GM06990 (cell line): ENCODE results near the gene LMBR1.

Experiments used
- DNase-seq: peaks from one replicate; pipeline ENCODE4 v3.0.0-alpha.2; 2011; ENCODE audit not compliant: insufficient read length; ENCODE audit errors: extremely low read depth
- H3K27me3 ChIP-seq: replicated peaks from 2 replicates; pipeline ENCODE4 v1.6.0; 2011; ENCODE audit warnings: low read length; ENCODE audit not compliant: control insufficient read depth, insufficient read depth
- H3K36me3 ChIP-seq: 2 replicates; pipeline ENCODE4 v1.5.1; 2011; ENCODE audit warnings: low read length; ENCODE audit not compliant: control insufficient read depth, insufficient read depth
- H3K4me3 ChIP-seq: replicated peaks from 2 replicates; pipeline ENCODE4 v1.5.1; 2011; ENCODE audit warnings: low read depth, mild to moderate bottlenecking, control low read depth, low read length
- TF ChIP-seq, protein P1 (sequence below): IDR thresholded peaks from 2 replicates; pipeline ENCODE4 v1.5.1; 2011; ENCODE audit warnings: low read length, control low read depth, mild to moderate bottlenecking, inconsistent platforms; ENCODE audit not compliant: insufficient read depth, poor library complexity, severe bottlenecking

LMBR1 gene

DNA sequence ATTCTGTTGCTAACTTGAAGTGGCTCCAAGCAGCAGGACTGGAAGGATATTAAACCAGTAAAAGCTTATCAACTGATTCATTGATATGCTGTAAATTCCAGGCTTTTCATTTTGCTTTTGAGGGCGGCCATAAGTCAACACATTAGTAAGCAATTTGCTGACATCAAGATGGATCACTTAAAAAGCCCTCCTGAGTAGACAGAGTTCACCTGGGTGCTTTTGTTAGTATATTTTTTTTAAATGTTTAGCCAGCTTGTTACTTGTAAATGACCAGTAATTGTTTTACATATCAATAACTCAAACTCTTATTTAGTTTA, 225.9 kb downstream of the LMBR1 start:
- DNase-seq = no peak
- Histone ChIP-seq H3K27me3 (no peaks in the 10 kb centered on the region), H3K36me3 (no peaks in the 10 kb centered on the region; the same call in 1 of the 2 replicates), H3K4me3 (no peak overlapping the region)
- TF ChIP-seq, protein P1, sequence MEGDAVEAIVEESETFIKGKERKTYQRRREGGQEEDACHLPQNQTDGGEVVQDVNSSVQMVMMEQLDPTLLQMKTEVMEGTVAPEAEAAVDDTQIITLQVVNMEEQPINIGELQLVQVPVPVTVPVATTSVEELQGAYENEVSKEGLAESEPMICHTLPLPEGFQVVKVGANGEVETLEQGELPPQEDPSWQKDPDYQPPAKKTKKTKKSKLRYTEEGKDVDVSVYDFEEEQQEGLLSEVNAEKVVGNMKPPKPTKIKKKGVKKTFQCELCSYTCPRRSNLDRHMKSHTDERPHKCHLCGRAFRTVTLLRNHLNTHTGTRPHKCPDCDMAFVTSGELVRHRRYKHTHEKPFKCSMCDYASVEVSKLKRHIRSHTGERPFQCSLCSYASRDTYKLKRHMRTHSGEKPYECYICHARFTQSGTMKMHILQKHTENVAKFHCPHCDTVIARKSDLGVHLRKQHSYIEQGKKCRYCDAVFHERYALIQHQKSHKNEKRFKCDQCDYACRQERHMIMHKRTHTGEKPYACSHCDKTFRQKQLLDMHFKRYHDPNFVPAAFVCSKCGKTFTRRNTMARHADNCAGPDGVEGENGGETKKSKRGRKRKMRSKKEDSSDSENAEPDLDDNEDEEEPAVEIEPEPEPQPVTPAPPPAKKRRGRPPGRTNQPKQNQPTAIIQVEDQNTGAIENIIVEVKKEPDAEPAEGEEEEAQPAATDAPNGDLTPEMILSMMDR = no peak

DNA sequence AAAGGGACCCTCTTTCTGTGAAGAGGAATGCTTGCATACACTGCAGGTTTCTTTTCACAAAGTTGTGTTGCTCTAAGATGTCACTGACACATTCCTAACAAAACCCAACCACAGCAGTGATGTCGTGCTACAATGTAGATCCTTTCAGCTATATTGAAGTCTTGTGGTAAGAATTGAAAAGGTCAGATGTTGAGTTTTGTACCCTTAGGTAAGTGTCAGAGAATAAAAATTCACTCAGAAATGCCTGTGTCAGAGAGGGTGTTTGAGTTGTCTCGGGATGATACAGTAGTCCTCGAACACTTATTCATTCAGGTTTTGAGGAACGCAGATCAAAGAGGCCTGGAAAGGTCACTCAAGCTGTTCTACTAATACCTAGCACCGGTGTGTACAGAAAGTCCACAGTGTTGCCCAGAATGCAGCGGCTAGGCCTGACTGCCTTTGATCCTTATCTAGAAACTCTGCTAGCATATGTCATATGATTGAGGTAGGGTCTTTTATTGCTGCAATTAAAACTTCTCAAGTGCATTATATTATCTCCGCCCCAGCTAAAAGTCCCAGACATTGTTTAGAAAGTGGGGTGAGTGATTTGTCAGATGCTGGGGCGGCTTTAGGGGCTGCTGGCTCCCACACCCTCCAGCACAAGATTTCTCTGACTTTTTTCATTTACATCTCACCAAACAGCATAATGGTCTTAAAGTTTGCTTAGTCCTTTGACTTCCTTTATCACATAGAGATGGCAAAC, 226.4 kb downstream of the LMBR1 start:
- Histone ChIP-seq H3K27me3 (no peaks in the 10 kb centered on the region), H3K4me3 (no peak overlapping the region), H3K36me3 (no peaks in the 10 kb centered on the region; the same call in 1 of the 2 replicates)
- no peak for DNase-seq
- TF ChIP-seq, protein P1 = no peak

DNA sequence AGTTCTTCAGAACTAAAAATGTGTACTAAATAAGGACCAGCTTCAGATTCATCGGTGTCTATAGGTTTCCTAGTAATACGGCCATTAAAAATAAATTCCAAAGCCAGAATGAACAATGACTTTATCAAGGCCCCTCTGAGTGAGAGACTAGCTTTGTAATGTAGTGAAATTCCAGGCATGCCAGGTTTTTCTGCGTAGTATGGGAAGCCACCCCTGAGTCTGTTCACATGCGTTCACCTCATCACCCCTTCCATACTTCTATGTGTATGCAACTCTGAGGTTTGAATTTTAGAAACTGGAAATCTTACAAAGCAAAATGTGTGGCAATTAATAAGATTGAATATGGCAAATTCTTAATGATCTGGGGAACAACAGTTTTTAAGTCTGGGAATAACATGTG, 227.9 kb downstream of the LMBR1 start:
- TF ChIP-seq, protein P1 = no peak
- Histone ChIP-seq H3K4me3 (no peak overlapping the region), H3K36me3 (no peaks in the 10 kb centered on the region; the same call in 1 of the 2 replicates), H3K27me3 (no peaks in the 10 kb centered on the region)
- DNase-seq = no peak

DNA sequence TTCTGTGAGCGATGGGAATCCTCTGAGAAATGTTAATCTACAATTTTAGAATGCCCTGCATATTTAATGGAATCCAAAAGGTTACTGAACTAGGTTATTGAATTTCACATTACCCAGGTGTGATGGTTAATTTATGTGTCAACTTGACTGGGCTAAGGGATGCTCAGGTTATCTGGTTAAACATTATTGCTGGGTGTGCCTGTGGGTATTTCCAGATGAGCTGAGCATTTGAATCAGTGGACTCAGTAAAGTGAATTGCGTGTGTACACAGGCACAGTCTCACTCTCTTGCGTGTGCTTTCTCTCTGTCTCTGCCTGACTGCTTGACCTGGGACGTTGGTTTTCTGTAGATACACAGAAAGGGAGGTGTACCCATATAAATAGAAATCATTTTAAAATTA, 230.7 kb downstream of the LMBR1 start:
- TF ChIP-seq, protein P1 = no peak
- DNase-seq = no peak
- H3K4me3 ChIP-seq = no peak overlapping the region
- no peaks in the 10 kb centered on the region for H3K27me3 ChIP-seq
- H3K36me3 ChIP-seq = no peaks in the 10 kb centered on the region

DNA sequence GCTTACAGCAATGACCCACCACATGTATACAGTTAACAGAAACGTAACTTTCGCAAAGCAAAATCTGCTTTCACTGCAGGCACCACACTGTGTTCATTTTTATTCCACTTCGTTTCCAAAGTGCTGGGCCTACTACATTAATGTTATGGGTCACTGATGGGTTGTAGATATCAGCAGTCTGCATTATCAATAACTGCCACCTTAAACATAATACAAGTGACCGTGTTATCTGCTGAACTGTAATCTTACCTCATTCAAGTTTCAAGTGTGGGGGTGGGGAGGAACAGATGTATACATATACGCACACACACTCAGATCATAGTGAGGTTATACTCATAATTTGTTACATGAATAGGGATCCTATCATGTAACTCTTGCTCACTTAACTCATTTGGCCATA, 231.3 kb downstream of the LMBR1 start:
- H3K4me3 ChIP-seq = no peak overlapping the region
- TF ChIP-seq, protein P1 = no peak
- no peaks in the 10 kb centered on the region for H3K27me3 ChIP-seq
- no peaks in the 10 kb centered on the region for H3K36me3 ChIP-seq
- no peak for DNase-seq

DNA sequence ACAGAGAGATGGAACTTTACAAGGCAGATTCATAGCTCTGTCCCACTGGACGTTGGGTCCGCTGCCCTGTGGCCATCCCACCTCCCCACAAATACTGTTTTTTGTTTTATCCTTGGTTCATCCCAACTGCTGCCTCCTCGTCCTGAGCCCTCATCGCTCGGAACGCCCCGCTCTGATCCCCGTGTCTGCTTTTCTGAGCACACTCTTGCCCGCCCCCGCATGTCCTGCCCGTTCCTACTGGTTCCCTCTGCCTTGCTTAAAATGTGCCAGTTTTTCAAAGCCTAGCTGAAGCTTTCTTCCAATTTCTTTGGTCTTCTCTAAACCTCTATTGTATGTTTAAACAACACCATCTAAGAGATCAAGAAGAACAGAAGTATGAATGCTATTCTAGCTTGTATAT, 233.0 kb downstream of the LMBR1 start:
- TF ChIP-seq, protein P1 = no peak
- Histone ChIP-seq H3K4me3 (no peak overlapping the region), H3K36me3 (no peaks in the 10 kb centered on the region), H3K27me3 (no peaks in the 10 kb centered on the region)
- DNase-seq = no peak
